Glomerular visceral epithelial cell (primary cell): ENCODE measurements around the gene GPR33.
A peak's percentile ranks its signal among the peaks of the same experiment; 100 is the strongest.
"Not testable (repeated sequence)": the region's sequence is repeated elsewhere in the genome, so short reads cannot be mapped to it uniquely, and the experiment has no call there.

Experiments used
- DNase-seq: peaks from one replicate; pipeline ENCODE4 v3.0.0-alpha.2; 2016; ENCODE audit errors: extremely low spot score

GPR33 gene

GRCh38 chr14:31487886-31488285, at the start of gene GPR33:
GPR33 (minus strand) TSS chr14:31488039; CDS start chr14:31483965, 4,074 bp downstream.
- no peak for DNase-seq

- DNase-seq, result no peak
Observed at GRCh38 chr14:31536201-31536960, 48.5 kb upstream of the GPR33 start.

- DNase-seq, result no peak
Observed at GRCh38 chr14:31530136-31530535, 42.3 kb upstream of the GPR33 start.

- no peak for DNase-seq
Observed at GRCh38 chr14:31529053-31529452, 41.2 kb upstream of the GPR33 start.

- DNase-seq, result no peak
Observed at GRCh38 chr14:31527546-31527945, 39.7 kb upstream of the GPR33 start.

GRCh38 chr14:31527087-31527486, 39.2 kb upstream of the GPR33 start:
- DNase-seq, result no peak

- no peak for DNase-seq
Observed at GRCh38 chr14:31510855-31511254, 23.0 kb upstream of the GPR33 start.

- DNase-seq, result peak; percentile 9
Observed at GRCh38 chr14:31510222-31510621, 22.4 kb upstream of the GPR33 start.

GRCh38 chr14:31508135-31508534, 20.3 kb upstream of the GPR33 start:
- no peak for DNase-seq

GRCh38 chr14:31505411-31505810, 17.6 kb upstream of the GPR33 start:
- no peak for DNase-seq

GRCh38 chr14:31501870-31502269, 14.0 kb upstream of the GPR33 start:
- no peak for DNase-seq

- no peak for DNase-seq
Observed at GRCh38 chr14:31492759-31493498, 5.1 kb upstream of the GPR33 start.

GRCh38 chr14:31489691-31490090, 1.9 kb upstream of the GPR33 start:
- DNase-seq, result no peak

GRCh38 chr14:31486764-31487163, 1.1 kb downstream of the GPR33 start:
- no peak for DNase-seq

- no peak for DNase-seq
Observed at GRCh38 chr14:31484754-31485153, 3.1 kb downstream of the GPR33 start.

- DNase-seq, result no peak
Observed at GRCh38 chr14:31480156-31480555, 7.7 kb downstream of the GPR33 start.

- DNase-seq, result no peak
Observed at GRCh38 chr14:31479027-31479426, 8.8 kb downstream of the GPR33 start.

- DNase-seq, result no peak
Observed at GRCh38 chr14:31477248-31477647, 10.6 kb downstream of the GPR33 start.

- no peak for DNase-seq
Observed at GRCh38 chr14:31476131-31476866, 11.5 kb downstream of the GPR33 start.

GRCh38 chr14:31466554-31466953, 21.3 kb downstream of the GPR33 start:
- DNase-seq, result no peak

GRCh38 chr14:31465111-31465510, 22.7 kb downstream of the GPR33 start:
- no peak for DNase-seq

- not testable (repeated sequence) for DNase-seq
Observed at GRCh38 chr14:31462450-31462849, 25.4 kb downstream of the GPR33 start.

GRCh38 chr14:31461545-31461944, 26.3 kb downstream of the GPR33 start:
- no peak for DNase-seq
